Fibroblast of skin of left quadriceps (primary cell): ENCODE results near the gene SORCS1.

Experiments used
- DNase-seq, 2 experiments: peaks; one replicate each; pipeline ENCODE4 v3.0.0-alpha.2; 2013; ENCODE audit warnings: low read depth in 2 of 2

Gene SORCS1

GRCh38 chr10:106819490-106819889 lies 345.0 kb downstream of the SORCS1 start:
- no peak for DNase-seq

- DNase-seq = no peak
Measured at GRCh38 chr10:106816318-106817085, 348.0 kb downstream of the SORCS1 start.

GRCh38 chr10:106815427-106816043 lies 349.0 kb downstream of the SORCS1 start:
- DNase-seq = no peak

- DNase-seq = no peak
Measured at GRCh38 chr10:106804992-106805582, 359.4 kb downstream of the SORCS1 start.

GRCh38 chr10:106802949-106803348 lies 361.6 kb downstream of the SORCS1 start:
- no peak for DNase-seq

- DNase-seq = no peak
Measured at GRCh38 chr10:106799776-106800175, 364.7 kb downstream of the SORCS1 start.

GRCh38 chr10:106795619-106796018 lies 368.9 kb downstream of the SORCS1 start:
- peak; percentile 1 to 12 for DNase-seq

GRCh38 chr10:106793617-106794016 lies 370.9 kb downstream of the SORCS1 start:
- DNase-seq = peak; percentile 1 to 7

- DNase-seq = no peak
Measured at GRCh38 chr10:106789623-106790022, 374.9 kb downstream of the SORCS1 start.

- DNase-seq = no peak
Measured at GRCh38 chr10:106788982-106789381, 375.5 kb downstream of the SORCS1 start.

GRCh38 chr10:106785528-106785927 lies 379.0 kb downstream of the SORCS1 start:
- no peak for DNase-seq

GRCh38 chr10:106780632-106781031 lies 383.9 kb downstream of the SORCS1 start:
- no peak for DNase-seq

- DNase-seq = no peak
Measured at GRCh38 chr10:106777841-106778240, 386.7 kb downstream of the SORCS1 start.

- no peak for DNase-seq
Measured at GRCh38 chr10:106775127-106775526, 389.4 kb downstream of the SORCS1 start.

GRCh38 chr10:106772957-106773356 lies 391.5 kb downstream of the SORCS1 start:
- no peak for DNase-seq

- no peak for DNase-seq
Measured at GRCh38 chr10:106771154-106771553, 393.4 kb downstream of the SORCS1 start.

- DNase-seq = no peak
Measured at GRCh38 chr10:106768204-106768603, 396.3 kb downstream of the SORCS1 start.

GRCh38 chr10:106765928-106766327 lies 398.6 kb downstream of the SORCS1 start:
- DNase-seq = no peak

- no peak for DNase-seq
Measured at GRCh38 chr10:106765241-106765754, 399.2 kb downstream of the SORCS1 start.

- DNase-seq = no peak
Measured at GRCh38 chr10:106764360-106764759, 400.1 kb downstream of the SORCS1 start.

- DNase-seq = no peak
Measured at GRCh38 chr10:106761906-106762305, 402.6 kb downstream of the SORCS1 start.

GRCh38 chr10:106757521-106757920 lies 407.0 kb downstream of the SORCS1 start:
- DNase-seq = no peak

GRCh38 chr10:106751091-106751490 lies 413.4 kb downstream of the SORCS1 start:
- DNase-seq = no peak
